Neutrophil (primary cell): ENCODE results near the gene RNF220.
A peak's percentile ranks its signal among the peaks of the same experiment; 100 is the strongest.

Experiments
- H3K27ac ChIP-seq: fragments of 200-600 bp; sonication (generic); 2 replicates; pipeline ENCODE4 v1.5.1; 2016; ENCODE audit warnings: mild to moderate bottlenecking, moderate library complexity
- H3K27me3 ChIP-seq: fragments of 200-600 bp; sonication (generic); 2 replicates; pipeline ENCODE4 v1.6.0; 2016; ENCODE audit warnings: mild to moderate bottlenecking
- H3K36me3 ChIP-seq: fragments of 200-600 bp; sonication (generic); 2 replicates; pipeline ENCODE4 v1.5.1; 2017
- H3K4me1 ChIP-seq, 2 experiments: fragments of 200-600 bp in 1 of 2; sonication (generic) in 1 of 2; 1 replicate in 1 of 2; 2 replicates in 1 of 2; pipeline versions ENCODE4 v1.5.1 to v1.6.1; 2013 to 2016; ENCODE audit warnings: low read depth in 1 of 2, low read length in 1 of 2, mild to moderate bottlenecking in 1 of 2, moderate library complexity in 1 of 2; ENCODE audit not compliant: control insufficient read depth in 1 of 2, insufficient read depth in 1 of 2
- H3K4me3 ChIP-seq, 2 experiments: fragments of 200-600 bp in 1 of 2; sonication (generic) in 1 of 2; 1 replicate in 1 of 2; 2 replicates in 1 of 2; pipeline ENCODE4 v1.5.1; 2013 to 2016; ENCODE audit warnings: low read depth in 1 of 2, low read length in 1 of 2, mild to moderate bottlenecking in 1 of 2, moderate library complexity in 1 of 2
- H3K9me3 ChIP-seq: fragments of 200-600 bp; sonication (generic); 2 replicates; pipeline ENCODE4 v1.5.1; 2016
- CTCF ChIP-seq: fragments of 200-600 bp; sonication (generic); IDR thresholded peaks from 2 replicates; pipeline ENCODE4 v1.5.1; 2016; ENCODE audit warnings: antibody characterized with exemption

RNF220 gene

DNA sequence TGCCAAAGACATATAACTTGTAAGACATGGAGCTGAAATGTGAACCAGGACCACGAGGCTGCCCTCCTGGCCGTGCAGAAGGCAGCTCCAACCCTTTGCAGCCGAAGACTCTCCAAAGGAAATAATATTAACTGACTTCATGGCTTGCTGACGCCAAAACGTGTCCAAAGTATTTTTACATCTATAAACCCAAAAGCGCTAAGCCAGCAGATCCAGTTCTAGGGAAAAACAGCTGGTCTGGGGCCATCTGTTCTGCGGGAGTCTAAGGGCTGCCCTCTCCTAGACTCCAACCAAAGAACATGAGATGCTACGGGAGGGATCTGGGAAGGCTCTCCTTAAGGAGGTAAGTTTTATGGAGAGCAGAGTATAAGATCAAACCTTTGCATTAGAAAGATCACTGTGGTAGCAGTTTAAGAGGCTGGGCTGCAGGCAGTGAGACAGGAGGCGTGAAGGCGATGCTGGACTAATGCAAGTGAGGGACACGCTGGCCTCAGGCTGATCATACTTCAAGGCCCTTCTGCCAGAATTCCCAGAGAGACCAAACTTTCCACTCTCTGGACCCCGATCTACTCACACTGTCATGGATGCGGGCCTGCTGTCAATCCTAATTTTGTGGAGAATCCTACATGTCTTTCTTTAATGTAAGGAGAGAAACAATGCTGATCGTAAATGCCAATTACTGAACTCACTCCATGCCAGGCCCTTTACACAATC, 268.1 kb downstream of the RNF220 start:
- no peaks in the 10 kb centered on the region for H3K9me3 ChIP-seq
- TF ChIP-seq CTCF = no peak
- H3K36me3 ChIP-seq = no peaks in the 10 kb centered on the region
- no peaks in the 10 kb centered on the region for H3K27me3 ChIP-seq
- H3K4me3 ChIP-seq = peak overlapping the region; percentile 77 to 91
- H3K27ac ChIP-seq = peak overlapping the region; percentile 88
- H3K4me1 ChIP-seq = peaks cover 60% of the 10 kb centered on the region in 2 experiments

- Histone ChIP-seq H3K9me3 (no peaks in the 10 kb centered on the region), H3K27ac (peak overlapping the region; percentile 88), H3K4me1 (peaks cover 65 to 66% of the 10 kb centered on the region in 2 experiments), H3K36me3 (no peaks in the 10 kb centered on the region), H3K4me3 (peak overlapping the region; percentile 77 to 91), H3K27me3 (no peaks in the 10 kb centered on the region)
- TF ChIP-seq CTCF = no peak
These were observed 268.6 kb downstream of the RNF220 start for GRCh38 chr1:44673675-44674112.

DNA sequence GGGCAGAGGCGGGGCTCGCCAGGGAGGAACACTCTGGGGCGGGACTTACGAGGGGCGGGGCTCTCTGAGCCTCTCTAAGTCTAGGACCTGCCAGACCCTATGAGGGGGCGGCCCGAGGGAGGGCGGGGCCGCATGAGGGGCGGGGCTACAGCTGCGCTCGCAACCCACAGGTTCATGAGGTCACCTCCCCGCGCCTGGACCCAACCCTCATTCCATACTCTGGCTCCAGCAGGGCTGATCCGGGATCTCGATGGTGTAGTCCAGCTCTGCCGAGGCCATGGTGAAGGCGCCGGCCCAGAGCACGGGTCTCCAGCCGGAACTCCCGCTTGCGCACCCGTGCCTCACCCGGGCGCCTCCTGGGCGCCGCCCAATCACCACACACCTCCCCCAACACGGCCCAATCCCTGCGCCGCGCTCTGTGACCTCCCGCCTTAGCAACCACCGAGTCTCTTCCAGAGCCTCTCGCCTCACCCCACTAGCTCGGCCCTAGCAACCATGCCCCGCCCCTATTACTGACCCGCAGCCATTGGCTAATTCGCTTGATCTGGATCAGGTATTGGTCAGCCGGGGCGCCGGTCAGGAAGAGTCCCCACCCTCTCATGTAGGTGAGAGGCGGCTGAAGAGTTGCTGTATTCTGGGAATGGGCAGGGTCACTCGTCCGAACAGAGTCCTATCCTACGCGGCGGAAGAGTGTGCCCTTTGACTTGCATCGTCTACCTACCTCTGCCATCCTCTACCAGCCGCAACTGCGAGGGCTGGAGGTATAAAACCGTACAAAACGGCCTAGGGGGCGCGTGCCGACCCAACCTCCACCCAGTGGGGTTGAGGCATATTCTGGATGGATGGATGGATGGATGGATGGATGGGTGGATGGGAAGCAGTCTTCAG, 269.3 kb downstream of the RNF220 start, which contains the start of the genes ARMH1 and TMEM53:
ARMH1 (plus strand) TSS at position 602 of the 888 bp plus-strand sequence. CDS start 14,984 bp downstream, outside the sequence.
TMEM53 (minus strand) TSS at position 369 of the 888 bp plus-strand sequence; CDS start at position 279, 90 bp downstream.
- Histone ChIP-seq H3K9me3 (no peaks in the 10 kb centered on the region), H3K4me1 (peaks cover 65 to 66% of the 10 kb centered on the region in 2 experiments), H3K4me3 (peak within 1 kb of the TSS; percentile 77 to 91), H3K27ac (peak within 1 kb of the TSS; percentile 88), H3K36me3 (no peaks in the 10 kb centered on the region), H3K27me3 (no peaks in the 10 kb centered on the region)
- TF ChIP-seq CTCF = peak; percentile 39

- H3K27ac ChIP-seq = peak overlapping the region; percentile 88
- peak overlapping the region; percentile 77 to 91 for H3K4me3 ChIP-seq
- no peaks in the 10 kb centered on the region for H3K9me3 ChIP-seq
- no peaks in the 10 kb centered on the region for H3K36me3 ChIP-seq
- no peaks in the 10 kb centered on the region for H3K27me3 ChIP-seq
- no peak for TF ChIP-seq CTCF
- H3K4me1 ChIP-seq = peaks cover 65 to 66% of the 10 kb centered on the region in 2 experiments
These were observed 270.1 kb downstream of the RNF220 start for GRCh38 chr1:44675186-44675585.

DNA sequence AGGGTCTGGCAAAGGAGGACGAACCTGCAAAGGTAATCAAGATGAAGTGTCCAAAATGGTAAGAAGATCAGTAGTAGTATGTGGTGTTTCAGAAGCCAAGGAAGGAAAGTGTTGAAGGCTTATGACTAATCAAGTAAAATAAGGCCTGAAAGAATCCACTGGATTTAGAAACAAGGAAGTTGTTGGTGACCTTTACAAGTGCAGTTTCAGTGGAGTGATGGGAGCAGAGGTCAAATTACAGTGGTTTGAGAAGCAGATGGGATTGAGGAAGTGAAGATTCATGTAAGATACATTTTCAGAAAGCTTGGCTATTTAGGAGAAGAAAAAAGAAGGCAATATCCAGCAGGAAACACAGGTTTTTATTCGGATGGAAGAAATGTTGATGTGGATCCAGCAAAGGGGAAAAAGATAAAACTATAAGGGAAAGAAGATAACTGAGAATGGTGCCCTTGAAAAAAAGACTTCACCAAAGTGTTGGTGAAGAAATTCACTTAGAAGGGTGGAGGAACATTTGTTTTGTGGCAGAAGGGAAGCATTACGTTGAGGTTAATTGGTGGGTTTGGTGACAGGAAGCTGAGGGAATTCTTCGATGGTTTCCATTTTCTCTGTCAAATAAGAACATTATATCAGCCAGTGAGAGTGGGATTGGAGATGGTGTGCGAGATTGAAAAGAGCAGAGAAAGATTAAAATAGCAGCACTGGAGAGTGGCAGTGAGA, 271.6 kb downstream of the RNF220 start:
- H3K9me3 ChIP-seq = no peaks in the 10 kb centered on the region
- no peak overlapping the region for H3K4me3 ChIP-seq
- H3K27me3 ChIP-seq = no peaks in the 10 kb centered on the region
- peaks cover 62 to 64% of the 10 kb centered on the region in 2 experiments for H3K4me1 ChIP-seq
- H3K27ac ChIP-seq = peak overlapping the region; percentile 68
- no peak for TF ChIP-seq CTCF
- H3K36me3 ChIP-seq = no peaks in the 10 kb centered on the region
